Fibroblast of skin of left biceps (primary cell): ENCODE data around the gene NAB2.
A peak's percentile ranks its signal among the peaks of the same experiment; 100 is the strongest.
"Not testable (repeated sequence)": the region's sequence is repeated elsewhere in the genome, so short reads cannot be mapped to it uniquely, and the experiment has no call there.

Experiments
- DNase-seq, 2 experiments: peaks; one replicate each; pipeline ENCODE4 v3.0.0-alpha.2; 2013; ENCODE audit warnings: low read depth in 2 of 2

Gene NAB2, protein sequence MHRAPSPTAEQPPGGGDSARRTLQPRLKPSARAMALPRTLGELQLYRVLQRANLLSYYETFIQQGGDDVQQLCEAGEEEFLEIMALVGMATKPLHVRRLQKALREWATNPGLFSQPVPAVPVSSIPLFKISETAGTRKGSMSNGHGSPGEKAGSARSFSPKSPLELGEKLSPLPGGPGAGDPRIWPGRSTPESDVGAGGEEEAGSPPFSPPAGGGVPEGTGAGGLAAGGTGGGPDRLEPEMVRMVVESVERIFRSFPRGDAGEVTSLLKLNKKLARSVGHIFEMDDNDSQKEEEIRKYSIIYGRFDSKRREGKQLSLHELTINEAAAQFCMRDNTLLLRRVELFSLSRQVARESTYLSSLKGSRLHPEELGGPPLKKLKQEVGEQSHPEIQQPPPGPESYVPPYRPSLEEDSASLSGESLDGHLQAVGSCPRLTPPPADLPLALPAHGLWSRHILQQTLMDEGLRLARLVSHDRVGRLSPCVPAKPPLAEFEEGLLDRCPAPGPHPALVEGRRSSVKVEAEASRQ

DNA sequence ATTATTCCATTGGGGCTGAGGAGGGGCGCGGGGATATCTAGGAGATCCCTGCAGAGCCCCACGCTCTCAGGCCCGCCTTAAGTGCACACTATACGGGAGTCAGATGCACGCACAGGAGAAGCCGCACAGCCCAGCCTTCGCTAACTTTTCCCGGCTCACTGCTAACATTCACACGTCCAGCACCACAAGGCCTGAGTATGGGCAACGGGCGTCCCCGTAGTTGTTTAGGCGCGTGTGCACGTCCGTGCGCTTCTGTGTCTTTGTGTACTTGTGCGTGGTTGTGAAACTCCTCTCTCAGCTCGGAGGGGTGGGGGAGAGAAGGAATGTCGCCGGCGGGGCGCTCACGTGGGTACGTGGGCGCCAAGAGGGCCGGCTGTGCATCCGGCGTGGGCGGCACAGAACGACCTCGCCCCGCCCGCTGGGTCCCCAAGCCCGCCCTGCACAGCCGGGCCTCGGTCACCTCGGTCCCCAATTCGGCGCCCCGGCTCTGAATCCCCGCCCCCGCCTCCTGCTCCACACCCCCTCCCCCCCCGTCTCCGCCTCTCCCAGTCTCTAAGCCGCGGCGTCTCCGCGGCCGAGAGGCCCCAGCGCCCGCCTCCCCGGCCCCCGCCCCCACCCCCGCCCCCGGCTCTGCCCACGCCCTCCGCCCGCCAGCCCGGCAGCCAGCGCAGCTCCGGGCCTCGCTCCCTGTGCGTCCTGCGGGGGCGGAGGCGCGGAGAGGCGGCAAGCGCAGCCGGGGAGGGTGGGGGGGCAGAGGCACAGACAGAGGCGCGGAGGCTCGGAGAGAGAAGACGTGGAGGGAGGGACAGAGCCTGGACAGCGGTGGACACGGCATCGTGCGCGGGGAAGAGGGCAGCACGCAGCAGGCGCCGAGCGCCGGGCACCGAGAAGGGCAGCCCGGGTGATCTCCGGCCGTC is at the start of gene NAB2:
TSS of gene NAB2 (plus strand) at position 761 of the 917 bp plus-strand sequence. CDS start 158 bp downstream, outside the sequence.
- DNase-seq: peak; percentile 94

GRCh38 chr12:57040211-57040610 is 48.7 kb upstream of the NAB2 start:
- DNase-seq: no peak

GRCh38 chr12:57040750-57041149 is 48.2 kb upstream of the NAB2 start:
- DNase-seq: no peak

GRCh38 chr12:57042695-57043094 is 46.2 kb upstream of the NAB2 start:
- DNase-seq: no peak

GRCh38 chr12:57044468-57044867 is 44.4 kb upstream of the NAB2 start:
- DNase-seq: no peak

GRCh38 chr12:57044889-57045288 is 44.0 kb upstream of the NAB2 start:
- no peak for DNase-seq

DNA sequence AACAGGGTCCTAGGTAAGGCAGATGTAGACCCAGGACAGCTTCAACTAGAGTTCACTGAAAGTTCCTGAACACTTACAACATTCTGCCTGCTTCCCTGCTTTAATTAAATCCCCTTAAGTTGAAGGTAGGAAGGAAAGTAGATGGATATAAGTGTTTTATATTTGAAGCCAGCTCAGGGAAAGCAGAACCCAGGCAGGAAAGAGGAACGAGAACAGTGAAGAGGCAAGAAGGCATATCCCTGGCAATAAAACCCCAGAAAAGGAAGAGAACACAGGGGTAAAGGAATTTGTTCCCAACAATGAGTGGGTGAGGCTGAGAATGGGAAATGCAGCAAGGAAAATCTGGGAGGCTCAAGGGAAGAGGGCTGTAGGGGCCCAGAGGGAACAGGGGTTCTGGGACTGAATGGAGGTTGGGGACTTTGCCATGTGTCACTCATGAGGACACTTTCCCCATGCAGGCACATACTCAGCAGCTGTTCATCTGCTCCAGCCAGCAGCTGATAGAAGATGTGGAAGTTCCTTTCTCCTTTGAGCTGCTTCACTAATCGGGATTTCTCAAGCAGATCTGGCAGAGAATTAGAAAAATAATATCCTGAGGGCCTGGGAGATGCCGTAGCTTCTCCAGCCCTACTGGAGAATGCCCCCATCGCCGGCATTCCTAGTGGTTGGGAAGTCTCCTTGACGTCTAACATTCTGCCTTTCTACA is 42.7 kb upstream of the NAB2 start:
- no peak for DNase-seq

DNA sequence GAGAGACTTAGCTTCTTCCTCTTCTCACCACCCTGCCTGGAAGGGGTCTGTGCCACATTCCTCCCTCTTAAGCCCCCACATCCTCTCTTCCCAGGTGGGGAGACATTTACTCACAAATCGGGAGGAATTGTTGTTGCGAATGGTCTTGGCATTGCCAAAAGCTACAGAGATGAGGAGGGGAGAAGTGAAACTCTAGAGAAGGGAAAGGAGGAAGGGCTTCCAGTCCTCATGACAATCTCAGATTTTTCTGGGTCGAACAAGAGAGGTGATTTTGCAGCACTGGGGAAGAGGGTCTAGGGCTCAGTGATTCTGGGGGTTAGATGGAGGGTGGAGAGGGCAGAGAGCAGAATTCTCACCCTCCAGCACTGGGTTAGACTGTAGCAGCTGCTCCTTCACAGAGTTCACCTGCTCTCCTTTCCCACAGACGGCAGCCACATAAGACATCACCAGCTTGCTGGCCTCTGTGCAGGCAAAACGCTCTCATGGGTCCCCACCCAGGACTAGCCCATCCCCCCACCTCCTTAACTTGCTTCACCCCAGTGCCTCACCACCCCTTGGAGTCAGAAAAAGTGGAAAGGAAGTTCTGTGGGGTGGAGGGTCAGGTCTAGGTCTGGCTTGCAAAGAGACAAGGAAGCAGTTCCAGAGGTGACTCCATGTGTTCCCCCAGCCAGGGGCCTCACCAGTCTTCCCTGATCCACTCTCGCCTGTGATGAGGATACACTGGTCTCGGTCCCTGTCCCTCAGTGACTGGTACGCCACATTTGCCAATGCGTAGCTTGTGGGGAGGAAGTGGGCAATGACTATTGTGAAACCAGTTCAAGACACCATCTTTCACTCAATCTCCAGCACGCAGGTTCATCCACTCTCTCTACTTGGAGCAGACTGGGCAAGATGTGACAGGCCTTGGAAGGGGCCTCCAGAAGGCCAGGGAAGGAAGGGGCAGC is 41.7 kb upstream of the NAB2 start:
- no peak for DNase-seq

GRCh38 chr12:57047981-57048380 is 40.9 kb upstream of the NAB2 start:
- no peak for DNase-seq

- DNase-seq: no peak
Measured at GRCh38 chr12:57048423-57049118, 40.3 kb upstream of the NAB2 start.

- no peak for DNase-seq
Measured at GRCh38 chr12:57049119-57049446, 39.8 kb upstream of the NAB2 start.

GRCh38 chr12:57049890-57050289 is 39.0 kb upstream of the NAB2 start, which contains the start of gene MYO1A:
Gene MYO1A, minus strand, starts transcription at chr12:57050129. Its CDS starts 1,806 bp downstream, at chr12:57048323.
- no peak for DNase-seq

DNA sequence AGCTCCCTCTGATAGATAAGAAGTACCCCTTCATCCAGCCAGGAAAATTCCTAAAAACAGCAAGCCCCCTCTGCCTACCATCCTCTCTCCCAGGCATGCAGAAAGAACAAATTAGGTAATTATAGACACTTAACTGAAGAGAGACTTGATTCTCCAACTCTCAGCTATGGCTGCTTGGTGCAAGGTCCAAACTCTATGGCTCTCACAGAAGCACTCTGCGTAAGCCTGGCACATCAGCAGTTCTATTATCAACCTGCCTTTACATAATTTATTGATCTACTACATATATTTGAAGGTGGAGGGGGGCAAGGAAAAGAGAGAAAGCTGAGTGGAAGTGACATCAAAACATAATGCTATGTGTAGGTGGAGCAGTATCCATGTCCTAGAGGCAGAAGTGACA is 37.9 kb upstream of the NAB2 start:
- DNase-seq: no peak

- not testable (repeated sequence) for DNase-seq
Measured at GRCh38 chr12:57053146-57053545, 35.8 kb upstream of the NAB2 start.

DNA sequence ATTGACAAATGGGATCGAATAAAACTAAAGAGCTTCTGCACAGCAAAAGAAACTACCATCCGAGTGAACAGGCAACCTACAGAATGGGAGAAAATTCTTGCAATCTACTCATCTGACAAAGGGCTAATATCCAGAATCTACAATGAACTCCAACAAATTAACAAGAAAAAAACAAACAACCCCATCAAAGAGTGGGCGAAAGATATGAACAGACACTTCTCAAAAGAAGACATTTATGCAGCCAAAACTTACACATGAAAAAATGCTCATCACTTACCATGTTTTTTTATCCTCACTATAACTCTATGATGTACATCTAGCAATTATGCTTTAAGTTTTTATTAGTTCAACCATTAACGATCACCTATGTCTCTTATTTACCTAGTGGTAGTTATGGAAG is 35.0 kb upstream of the NAB2 start:
- DNase-seq: not testable (repeated sequence)

GRCh38 chr12:57055824-57056223 is 33.1 kb upstream of the NAB2 start:
- DNase-seq: no peak

DNA sequence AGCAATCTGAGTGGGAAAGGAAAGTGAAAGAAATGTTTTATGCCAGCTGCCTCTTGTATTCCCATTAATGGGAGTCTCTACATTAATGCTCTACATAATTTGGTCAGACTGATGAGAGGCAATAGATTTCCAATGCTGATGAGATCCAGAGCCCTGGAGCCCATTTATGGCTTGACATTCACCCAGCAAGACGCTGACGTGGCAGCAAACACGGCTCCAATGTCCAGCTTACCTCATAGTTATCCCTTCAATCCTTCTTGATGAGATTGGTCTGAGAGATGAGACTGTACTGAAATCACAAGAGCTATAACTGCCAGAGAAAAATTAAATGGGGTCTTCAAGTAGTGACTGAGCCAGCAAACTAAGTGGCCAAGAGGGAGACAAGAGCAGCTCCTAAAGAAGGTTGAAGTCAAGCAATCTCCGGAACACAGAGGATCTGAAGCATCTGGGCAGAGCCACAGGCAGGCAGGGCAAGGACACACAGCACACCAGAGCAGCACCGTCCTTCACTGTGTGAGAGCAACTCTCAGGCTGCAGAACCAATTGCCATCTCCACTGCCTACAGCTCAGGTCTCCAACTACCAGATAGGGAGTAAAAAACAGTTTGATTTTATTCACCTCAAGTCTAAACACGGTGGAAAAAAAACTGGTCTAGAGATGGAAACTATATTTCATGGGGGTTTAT is 31.7 kb upstream of the NAB2 start:
- no peak for DNase-seq

DNA sequence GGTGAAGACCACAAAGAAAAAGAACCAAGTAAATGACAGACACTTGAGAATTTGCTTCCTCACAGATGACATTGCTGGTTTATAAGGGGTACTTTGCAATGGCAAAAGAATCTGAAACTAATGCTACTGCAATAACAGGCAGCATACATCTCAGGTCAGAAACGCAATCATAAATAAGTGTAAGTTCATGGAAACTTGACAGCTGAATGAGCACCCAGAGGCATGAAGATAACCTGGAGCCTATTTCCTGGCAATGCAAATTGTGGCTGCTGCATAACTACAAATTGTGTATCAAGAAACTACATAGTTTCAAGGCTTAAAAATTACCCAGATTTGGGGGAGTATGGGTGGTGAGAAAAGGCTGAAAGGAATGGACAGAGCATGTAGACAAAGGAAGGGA is 30.5 kb upstream of the NAB2 start:
- no peak for DNase-seq

- DNase-seq: no peak
Measured at GRCh38 chr12:57063991-57064685, 24.8 kb upstream of the NAB2 start.
